Measurements from ENCODE around the gene RPS15.

- no peak for TF ChIP-seq POLR2A (IDR thresholded peaks at IDR 0.05)
- TF ChIP-seq CTCF (IDR thresholded peaks at IDR 0.05), result no peak
- no peak for TF ChIP-seq POLR2AphosphoS5 (IDR thresholded peaks at IDR 0.05)
- no peak for TF ChIP-seq EP300 (IDR thresholded peaks at IDR 0.05)
These were observed 10.8 kb upstream of the RPS15 start for GRCh38 chr19:1427221-1427920.
